AG08395 (cell line): ENCODE measurements around the gene IGBP1.
"Not testable (repeated sequence)": the region's sequence is repeated elsewhere in the genome, so short reads cannot be mapped to it uniquely, and the experiment has no call there.

Experiments
- DNase-seq: peaks from one replicate; pipeline ENCODE4 v3.0.0; 2012; ENCODE audit warnings: mixed read lengths, low spot score

IGBP1 gene

GRCh38 chrX:70166601-70167590 is 33.6 kb downstream of the IGBP1 start:
- DNase-seq: peak; percentile 27

GRCh38 chrX:70168238-70169188 is 35.3 kb downstream of the IGBP1 start:
- DNase-seq: peak; percentile 70

DNA sequence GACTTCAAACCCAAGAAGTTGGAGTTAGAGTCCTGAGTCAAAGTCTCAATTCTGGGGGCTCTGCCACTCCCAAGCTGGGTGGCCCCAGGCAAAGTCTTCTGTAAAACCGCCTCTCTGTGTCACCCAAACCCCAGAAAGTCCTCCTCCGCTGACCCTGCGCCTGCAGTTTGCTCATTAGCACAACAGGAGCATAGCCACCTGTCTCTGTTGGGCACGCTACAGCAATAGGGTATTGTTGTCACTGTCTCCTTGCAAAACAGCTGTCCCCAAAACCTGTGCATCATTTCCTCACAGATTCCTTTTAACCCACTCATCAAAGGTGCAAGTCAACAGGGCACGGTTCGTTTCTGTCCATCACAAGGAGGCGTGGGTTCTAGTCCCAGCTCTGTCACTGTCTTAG is 36.0 kb downstream of the IGBP1 start:
- DNase-seq: no peak

DNA sequence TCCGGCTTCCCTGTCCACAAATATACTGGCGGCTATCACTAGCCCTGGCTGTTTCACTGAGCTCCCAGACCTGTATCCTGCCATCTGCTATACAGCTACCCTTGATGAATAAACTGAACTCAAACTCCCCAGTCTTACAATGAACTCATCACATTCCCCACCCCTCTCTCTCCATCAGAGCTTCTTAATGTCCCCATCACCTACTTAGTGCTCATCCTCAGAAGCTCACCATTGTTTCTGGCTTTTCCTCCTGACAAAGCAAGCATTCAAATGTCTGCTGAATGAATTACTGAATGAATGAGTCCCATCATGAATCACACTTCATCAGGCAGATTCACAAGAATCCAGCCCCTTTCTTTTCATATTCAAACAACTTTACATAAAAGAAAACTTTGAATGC is 38.4 kb downstream of the IGBP1 start:
- no peak for DNase-seq

DNA sequence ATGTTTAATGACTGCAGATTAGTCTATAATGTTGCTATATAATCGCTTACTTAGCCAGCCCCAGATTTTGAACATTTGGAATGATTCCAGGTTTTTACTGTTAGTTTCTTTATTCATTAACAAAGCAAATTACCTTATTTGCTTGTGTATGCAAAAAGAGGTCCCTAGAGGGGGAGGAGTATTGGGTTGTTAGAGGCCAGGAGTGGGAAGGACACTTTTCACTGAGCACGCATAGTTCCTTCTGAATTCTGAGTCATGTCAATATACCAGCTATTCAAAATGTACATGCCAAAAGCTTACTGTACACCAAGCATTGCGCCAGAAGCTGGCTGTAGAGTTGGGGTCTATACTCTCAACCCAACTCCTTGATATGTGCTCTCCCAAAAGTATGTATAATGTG is 39.0 kb downstream of the IGBP1 start:
- DNase-seq: no peak

DNA sequence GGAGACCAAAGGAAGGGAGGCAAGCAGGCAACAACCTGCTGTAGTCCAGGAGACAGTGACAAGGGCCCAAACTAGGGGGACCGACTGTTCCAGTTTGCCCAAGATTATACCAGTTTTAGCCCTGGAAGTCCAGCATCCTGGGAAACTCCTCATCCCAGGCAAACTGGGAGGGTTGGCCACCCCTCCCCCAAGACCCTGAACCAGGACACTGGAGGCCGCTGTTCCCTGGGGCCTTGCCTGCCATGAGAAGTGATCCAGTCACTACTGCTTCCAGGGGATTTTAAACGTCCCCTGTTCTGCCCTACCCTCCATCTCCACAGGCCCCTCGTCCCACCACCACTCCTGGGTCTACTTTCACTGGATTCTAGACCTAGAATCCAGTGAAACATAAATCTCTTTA is 39.7 kb downstream of the IGBP1 start:
- DNase-seq: no peak

- no peak for DNase-seq
Measured at GRCh38 chrX:70174754-70175153, 41.5 kb downstream of the IGBP1 start.

DNA sequence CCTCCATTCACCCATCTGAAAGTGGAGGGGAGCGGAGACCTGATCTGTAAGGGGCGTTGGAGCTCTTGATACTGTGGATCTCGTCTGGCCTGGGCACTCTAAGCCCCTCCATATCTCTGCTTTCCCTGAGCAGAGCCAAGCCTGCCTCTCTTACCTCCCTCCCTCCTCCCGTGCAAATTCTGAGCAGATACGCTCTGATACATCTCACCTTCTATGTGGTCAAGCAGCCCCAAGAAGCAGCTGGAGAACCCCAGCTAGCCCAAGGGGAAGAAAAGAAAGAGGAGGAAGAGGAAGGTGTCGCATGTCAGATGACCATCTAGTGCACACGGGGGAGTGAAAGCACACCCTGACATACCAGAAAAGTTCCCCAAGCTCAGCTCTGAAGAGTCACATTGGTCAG is 42.1 kb downstream of the IGBP1 start:
- DNase-seq: no peak

GRCh38 chrX:70176938-70177533 is 43.8 kb downstream of the IGBP1 start, which contains the start of gene DGAT2L6:
DGAT2L6 (plus strand) TSS chrX:70177483; CDS start chrX:70177583, 100 bp downstream.
- no peak for DNase-seq

DNA sequence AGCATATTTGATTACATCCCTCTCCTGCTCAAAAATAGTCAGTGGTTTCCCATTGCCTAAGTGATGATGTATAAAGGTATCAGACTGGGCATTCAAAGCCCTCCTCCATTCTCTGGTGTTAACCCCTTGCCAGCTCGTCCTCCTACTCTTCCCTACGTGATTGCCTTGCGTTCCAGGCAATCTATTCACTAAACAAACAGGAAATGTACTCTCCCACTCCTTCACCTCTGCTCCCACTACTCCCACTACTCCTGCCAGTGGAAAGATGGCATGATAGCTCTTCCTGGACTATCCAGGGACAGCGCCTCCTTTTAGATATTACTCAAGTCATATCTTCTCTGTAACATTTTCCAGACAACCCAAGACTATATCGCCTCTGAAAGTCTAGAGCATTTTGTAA is 49.8 kb downstream of the IGBP1 start:
- no peak for DNase-seq

GRCh38 chrX:70190225-70190624 is 57.0 kb downstream of the IGBP1 start:
- DNase-seq: no peak

- peak; percentile 22 for DNase-seq
Measured at GRCh38 chrX:70196961-70197720, 63.9 kb downstream of the IGBP1 start.

GRCh38 chrX:70201732-70202131 is 68.5 kb downstream of the IGBP1 start:
- no peak for DNase-seq

DNA sequence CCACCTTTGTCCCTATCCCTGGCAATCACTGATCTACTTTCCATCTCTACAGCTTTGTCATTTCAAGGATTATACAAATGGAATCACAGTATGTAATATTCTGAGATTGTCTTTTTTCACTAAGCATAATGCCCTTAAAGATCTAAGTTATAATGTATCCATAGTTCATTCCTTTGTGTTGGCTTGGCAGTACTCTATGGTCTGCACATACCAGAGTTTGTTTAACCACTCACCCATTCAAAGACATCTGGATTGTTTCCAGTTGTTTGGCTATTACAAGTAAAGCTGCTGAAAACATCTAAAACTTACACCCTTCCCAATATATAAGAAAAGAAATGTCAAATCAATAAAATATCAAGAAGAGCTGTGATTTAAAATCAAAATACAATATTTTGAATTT is 75.2 kb downstream of the IGBP1 start:
- DNase-seq: no peak

- not testable (repeated sequence) for DNase-seq
Measured at GRCh38 chrX:70209570-70209969, 76.3 kb downstream of the IGBP1 start.
